GM19099 (cell line): ENCODE results near the gene CENPL.

Experiments
- POLR2A ChIP-seq: IDR thresholded peaks from 3 replicates; pipeline ENCODE4 v1.6.1; 2011; ENCODE audit warnings: low read depth; ENCODE audit not compliant: insufficient read length; ENCODE audit errors: extremely low read depth

CENPL gene

DNA sequence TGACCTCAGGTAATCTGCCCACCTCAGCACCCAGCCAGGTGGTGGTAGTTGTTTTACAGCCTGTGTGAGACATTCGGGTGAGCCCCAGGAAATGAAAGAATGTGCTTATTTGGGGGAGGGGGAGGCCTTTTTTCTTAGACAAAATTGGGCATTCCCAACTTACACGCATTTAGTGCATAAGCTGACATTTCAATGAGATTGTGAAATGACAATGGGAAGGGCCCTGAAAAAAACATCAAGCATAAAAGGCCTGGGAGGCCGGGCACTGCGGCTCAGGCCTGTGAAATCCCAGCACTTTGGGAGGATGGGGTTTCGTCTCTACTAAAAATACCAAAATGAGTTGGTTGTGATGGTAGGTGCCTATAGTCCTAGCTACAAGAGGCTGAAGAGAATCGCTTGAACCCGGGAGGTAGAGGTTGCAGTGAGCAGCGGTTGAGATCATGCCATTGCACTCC, 38.1 kb upstream of the CENPL start:
- no peak for TF ChIP-seq POLR2A

GRCh38 chr1:173861731-173862145, 37.1 kb upstream of the CENPL start:
- TF ChIP-seq POLR2A: no peak

- no peak for TF ChIP-seq POLR2A
Measured at GRCh38 chr1:173860065-173860464, 35.4 kb upstream of the CENPL start.

- TF ChIP-seq POLR2A: no peak
Measured at GRCh38 chr1:173857363-173857917, 32.8 kb upstream of the CENPL start.

- TF ChIP-seq POLR2A: no peak
Measured at GRCh38 chr1:173856903-173857302, 32.2 kb upstream of the CENPL start.

DNA sequence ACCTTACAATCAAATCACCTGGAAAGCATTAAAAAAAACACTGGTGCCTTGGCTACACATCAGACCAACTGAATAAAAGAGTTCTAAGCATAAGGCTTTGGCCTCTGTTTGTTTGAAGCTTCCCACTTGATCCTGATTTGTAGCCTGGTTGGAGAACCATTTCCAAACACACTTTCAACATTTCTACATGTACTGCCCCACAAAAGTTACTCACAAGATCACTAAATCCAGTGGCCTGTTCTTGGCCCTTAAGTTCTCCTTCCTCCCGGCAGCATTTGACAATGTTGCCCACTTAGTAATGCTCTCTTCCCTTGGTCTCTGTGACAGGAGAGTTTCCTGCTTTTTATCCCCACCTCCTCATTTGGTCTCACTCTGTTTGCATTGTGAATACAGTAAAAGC, 31.3 kb upstream of the CENPL start:
- no peak for TF ChIP-seq POLR2A

GRCh38 chr1:173853074-173853473, 28.4 kb upstream of the CENPL start:
- no peak for TF ChIP-seq POLR2A

- no peak for TF ChIP-seq POLR2A
Measured at GRCh38 chr1:173852105-173852504, 27.4 kb upstream of the CENPL start.

DNA sequence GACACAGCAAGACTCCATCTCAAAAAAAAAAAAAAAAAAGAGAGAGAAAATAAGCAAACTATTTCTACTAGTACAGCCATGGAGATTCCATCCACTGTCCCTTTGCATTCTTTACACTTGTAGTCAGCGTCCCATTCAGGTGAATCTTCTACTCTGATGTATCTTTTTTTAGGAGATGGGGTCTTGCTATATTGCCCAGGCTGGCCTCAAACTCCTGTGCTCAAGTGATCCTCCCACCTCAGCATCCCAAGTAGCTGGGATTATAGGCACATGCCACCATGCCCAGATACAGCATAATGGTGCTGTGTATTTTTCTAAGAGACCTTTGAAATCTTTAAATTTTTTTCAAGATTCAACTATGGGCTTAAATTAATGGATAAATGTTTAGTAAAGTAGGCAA, 8.1 kb upstream of the CENPL start:
- TF ChIP-seq POLR2A: no peak

- no peak for TF ChIP-seq POLR2A
Measured at GRCh38 chr1:173827611-173828010, 2.9 kb upstream of the CENPL start.

GRCh38 chr1:173823781-173824314, 835 bp downstream of the CENPL start:
- TF ChIP-seq POLR2A: peak; percentile 28

DNA sequence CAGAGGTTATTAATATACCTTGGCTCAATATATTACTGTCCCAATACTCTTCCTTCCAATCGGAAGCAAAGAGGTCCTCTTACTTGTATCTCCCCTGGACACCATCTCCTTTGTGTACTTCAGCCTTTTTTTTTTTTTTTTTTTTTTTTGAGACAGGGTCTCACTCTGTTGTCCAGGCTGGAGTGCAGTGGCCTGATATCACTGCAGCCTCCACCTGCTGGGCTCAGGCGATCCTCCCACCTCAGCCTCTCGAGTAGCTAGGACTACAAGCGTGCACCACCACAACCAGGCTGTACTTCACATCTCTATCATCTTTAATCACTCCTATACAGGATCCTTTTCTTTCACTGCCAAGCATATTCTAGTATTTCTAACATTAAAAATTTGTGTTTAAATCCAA, 3.0 kb downstream of the CENPL start:
- no peak for TF ChIP-seq POLR2A

- no peak for TF ChIP-seq POLR2A
Measured at GRCh38 chr1:173818459-173818858, 6.2 kb downstream of the CENPL start.

DNA sequence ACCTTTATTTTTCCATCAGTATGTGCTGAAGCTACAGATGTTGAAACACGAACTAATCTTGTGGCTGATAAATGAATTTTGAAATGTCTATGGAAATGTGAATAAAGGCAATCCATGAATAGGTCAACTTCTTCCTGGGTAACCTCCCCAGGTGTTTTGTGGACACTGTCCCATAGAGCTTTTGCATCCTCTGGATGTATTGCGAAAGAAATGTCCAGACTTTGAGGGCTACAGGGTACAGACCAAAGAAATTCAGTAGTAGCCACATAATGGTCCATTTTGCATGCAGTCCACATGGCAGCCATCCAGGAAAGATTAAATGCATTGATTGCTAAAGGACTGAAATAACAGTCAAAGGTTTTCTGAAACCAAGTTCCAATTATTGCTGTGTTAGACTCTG, 21.7 kb downstream of the CENPL start:
- TF ChIP-seq POLR2A: no peak

DNA sequence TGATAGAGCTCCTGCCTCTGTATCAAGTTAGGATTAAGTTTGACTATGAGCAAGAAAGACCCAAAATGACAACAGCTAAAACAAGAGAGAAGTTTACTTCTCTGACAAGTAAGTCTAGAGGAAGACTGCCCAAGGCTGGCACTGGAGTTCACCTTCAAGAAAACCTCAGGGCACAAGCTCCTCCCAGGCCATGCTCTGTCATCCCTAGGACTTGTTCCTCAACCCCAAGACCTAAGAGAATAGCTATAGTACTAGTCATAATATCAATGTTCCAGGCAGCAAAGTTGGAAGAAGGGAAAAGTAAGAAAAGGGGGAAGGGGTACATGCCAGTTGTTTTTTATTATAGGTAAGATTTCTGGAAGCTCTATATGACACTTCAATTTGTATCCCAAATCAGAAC, 26.6 kb downstream of the CENPL start:
- no peak for TF ChIP-seq POLR2A

- TF ChIP-seq POLR2A: no peak
Measured at GRCh38 chr1:173789841-173790240, 34.8 kb downstream of the CENPL start.

DNA sequence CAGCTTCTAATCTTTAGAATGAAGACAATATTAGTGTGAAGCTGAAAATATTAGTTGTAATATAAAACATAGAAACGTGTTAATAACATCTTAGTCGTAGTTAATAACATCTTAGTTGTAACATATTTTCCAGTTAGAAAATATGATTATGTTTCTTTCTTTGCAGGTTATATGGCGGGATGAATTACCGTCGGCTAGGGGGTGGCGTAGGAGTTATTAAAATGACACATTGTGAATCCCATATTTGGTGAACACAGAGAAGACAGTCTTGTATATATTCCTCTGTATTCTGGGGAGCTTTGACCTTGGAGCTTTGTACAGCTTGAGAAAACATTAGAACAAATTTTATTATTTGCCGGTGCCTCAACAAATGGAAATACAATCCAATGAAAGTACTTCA, 39.7 kb downstream of the CENPL start:
- no peak for TF ChIP-seq POLR2A
